GM12878 (cell line): ENCODE data around the gene ZNF264. TPM values are rescaled to one million over a fixed set of nuclear protein-coding genes. Genes with fewer than 3 reads are reported as not detected.

Source experiments
- ATAC-seq: fragments of 200-7000 bp; cut with Tn5 transposase; 3 replicates; pipeline ENCODE4 v1.9.1; 2020; ENCODE audit warnings: mild to moderate bottlenecking, moderate library complexity
- BruUV-seq: library from RNA; stranded (reverse); fragments of 400-500 nt; replicated peaks from 2 replicates; lab custom pipeline; 2021; lab: Mats Ljungman, UMichigan
- CTCF ChIA-PET: fragments of 300-600 bp; sonication (Branson Sonifier 250); formaldehyde crosslinking; extraction: SDS; loops from one replicate; lab custom pipeline; 2021; ENCODE audit warnings: inconsistent platforms; lab: Yijun Ruan, JAX
- POLR2A ChIA-PET: fragments of 350-600 bp; formaldehyde crosslinking; extraction: SDS; loops from one replicate; lab custom pipeline; 2021; ENCODE audit warnings: inconsistent platforms; lab: Charles Lee
- RAD21 ChIA-PET: fragments of 300-600 bp; sonication (Branson Sonifier 250); formaldehyde crosslinking; loops from one replicate; lab custom pipeline; 2023; ENCODE audit warnings: antibody characterized with exemption; ENCODE audit not compliant: unreplicated experiment; lab: Charles Lee
- SMC1A ChIA-PET: fragments of 300-600 bp; sonication (Branson Sonifier 250); formaldehyde crosslinking; loops from one replicate; lab custom pipeline; 2023; ENCODE audit not compliant: unreplicated experiment, uncharacterized antibody; lab: Charles Lee
- DNase-seq: peaks from one replicate; pipeline ENCODE4 v3.0.0-alpha.2; 2011; ENCODE audit warnings: low read depth, low spot score
- FAIRE-seq: peaks from 3 replicates; lab custom pipeline; 2011; peaks lifted over from hg19 to GRCh38; lab: Jason Lieb, UNC
- H2AFZ ChIP-seq: 2 replicates; pipeline ENCODE4 v1.6.0; 2011; ENCODE audit warnings: low read depth, low read length, control low read depth; ENCODE audit not compliant: control insufficient read depth
- H3K27ac ChIP-seq: 2 replicates; pipeline ENCODE4 v1.5.1; 2011; ENCODE audit warnings: control low read depth; ENCODE audit not compliant: control insufficient read depth, insufficient read depth
- H3K27me3 ChIP-seq, 2 experiments: replicated peaks in 1 of 2; 2 replicates each; pipeline versions ENCODE4 v1.6.0 to v1.6.1; 2011; ENCODE audit warnings: low read length in 1 of 2; ENCODE audit not compliant: control insufficient read depth in 2 of 2, insufficient read depth in 2 of 2
- H3K36me3 ChIP-seq, 2 experiments: 2 replicates each; pipeline ENCODE4 v1.5.1; 2011; ENCODE audit warnings: low read length in 1 of 2; ENCODE audit not compliant: control insufficient read depth in 2 of 2, insufficient read depth in 2 of 2
- H3K4me1 ChIP-seq: 2 replicates; pipeline ENCODE4 v1.6.1; 2011; ENCODE audit warnings: mild to moderate bottlenecking, low read length, moderate library complexity, mixed read lengths; ENCODE audit not compliant: control insufficient read depth, insufficient read depth
- H3K4me2 ChIP-seq: 2 replicates; pipeline ENCODE4 v1.6.0; 2011; ENCODE audit warnings: control low read depth; ENCODE audit not compliant: control insufficient read depth, insufficient read depth
- H3K4me3 ChIP-seq: fragments of 200-600 bp; sonication (generic); 2 replicates; pipeline ENCODE4 v1.5.1; 2016
- H3K79me2 ChIP-seq: 2 replicates; pipeline ENCODE4 v1.6.0; 2011; ENCODE audit warnings: low read length; ENCODE audit not compliant: control insufficient read depth, insufficient read depth
- H3K9ac ChIP-seq: 2 replicates; pipeline ENCODE4 v1.8.0; 2011; ENCODE audit warnings: low read length, control low read depth, mixed read lengths; ENCODE audit not compliant: control insufficient read depth, insufficient read depth
- H3K9me3 ChIP-seq: replicated peaks from 3 replicates; pipeline ENCODE4 v1.5.1; 2011; ENCODE audit warnings: mild to moderate bottlenecking, low read length; ENCODE audit not compliant: control insufficient read depth, insufficient read depth
- H4K20me1 ChIP-seq: 2 replicates; pipeline ENCODE4 v1.6.0; 2011; ENCODE audit not compliant: control insufficient read depth, insufficient read depth
- ATF2 ChIP-seq: IDR thresholded peaks from 2 replicates; pipeline ENCODE4 v1.6.1; 2012; ENCODE audit warnings: low read length, inconsistent platforms
- PBX3 ChIP-seq: IDR thresholded peaks from 2 replicates; pipeline ENCODE4 v1.6.1; 2011; ENCODE audit warnings: mild to moderate bottlenecking, low read depth, low read length, moderate library complexity; ENCODE audit not compliant: insufficient replicate concordance
- ZNF207 ChIP-seq: fragments of 450-650 bp; IDR thresholded peaks from 2 replicates; pipeline ENCODE4 v1.6.1; 2014; ENCODE audit warnings: antibody characterized with exemption, mild to moderate bottlenecking, borderline replicate concordance
- WGBS: methylation state at CpG from one replicate; pipeline ENCODE4 v1.1.6; 2016; ENCODE audit warnings: low lambda C conversion rate; ENCODE audit not compliant: insufficient replicate concordance, insufficient coverage; ENCODE audit errors: missing lambda C conversion rate; 5-methylcytosine and 5-hydroxymethylcytosine counted together
- in situ Hi-C: fragments of 300-500 bp; cut with MboI; formaldehyde crosslinking; loops from 9 replicates; pipeline ENCODE4 v1.14.3; 2018; ENCODE audit warnings: mixed read lengths
- intact Hi-C: fragments of 100-400 bp; cut with micrococcal nuclease; formaldehyde crosslinking; loops from one replicate; pipeline ENCODE4 v1.14.2; 2022; ENCODE audit not compliant: unreplicated experiment
- polyA plus RNA-seq, 11 experiments: library from polyadenylated mRNA; depleted of rRNA in 4 of 11; unstranded in 6 of 11; stranded (reverse) in 5 of 11; fragments of >200 nt; fragmentation: Nextera tagmentation in 4 of 11; fragmentation: Illumina TruSeq in 1 of 11; extraction: Ambion mirVana in 4 of 11; extraction: Trizol in 1 of 11; gene quantifications; 1 replicate in 1 of 11; 2 replicates in 10 of 11; pipeline versions ENCODE4 v1.2.1 to v1.2.3, GENCODE V29; 2011 to 2016; ENCODE audit warnings: inconsistent platforms in 2 of 11, missing spikeins in 2 of 11, low read depth in 1 of 11
- total RNA-seq, 4 experiments: library from RNA; depleted of rRNA in 3 of 4; stranded (reverse); fragments of >200 nt in 3 of 4; fragmentation: Illumina TruSeq in 1 of 4; extraction: Trizol in 1 of 4; gene quantifications; 2 replicates each; pipeline versions ENCODE4 v1.2.1 to v1.2.3, GENCODE V29; 2013 to 2021

The ZNF264 gene
- total and polyA plus RNA-seq, 10 of the 15 experiments (the other 5 are each of a cell fraction or from before 2014, with no cell fraction given): 0.76 to 22.9 (median 9.4) TPM

- TF ChIP-seq ATF2 (no peak), PBX3 (no peak)
- TF ChIP-seq, all 136 proteins: peak for 0
These were observed 20.8 kb downstream of the ZNF264 start (continued) for GRCh38 chr19:57212109-57212508.

GRCh38 chr19:57227502-57227901 is 36.2 kb downstream of the ZNF264 start:
- DNase-seq (no peak), FAIRE-seq (no peak), ATAC-seq (no peak)
- intact Hi-C loops (no loop called here), in situ Hi-C loops (no loop called here)
- no peak for TF ChIP-seq ZNF207
- RAD21 ChIA-PET: no interaction called here
- 68% methylated on average over 5 of the region's 5 CpGs for WGBS
- Histone ChIP-seq H3K79me2 (no peaks in the 10 kb centered on the region), H4K20me1 (no peaks in the 10 kb centered on the region; the same call in 1 of the 2 replicates), H3K36me3 (no peaks in the 10 kb centered on the region), H3K9ac (no peak overlapping the region), H3K4me3 (no peak overlapping the region), H3K4me2 (no peak overlapping the region), H3K9me3 (no peaks in the 10 kb centered on the region), H3K4me1 (no peaks in the 10 kb centered on the region), H3K27me3 (no peaks in the 10 kb centered on the region), H3K27ac (no peak overlapping the region), H2AFZ (no peak overlapping the region)
- POLR2A ChIA-PET: no interaction called here
- BruUV-seq: no TSS peak
- SMC1A ChIA-PET: no interaction called here
- CTCF ChIA-PET: no interaction called here
